ENCODE data around the gene OR2G3.

The OR2G3 gene

GRCh38 chr1:247605286-247605685, at the start of gene OR2G3:
Gene OR2G3, plus strand, starts transcription at chr1:247605586. Its CDS starts 0 bp downstream, at chr1:247605586.
- H3K4me1 Mint-ChIP-seq, result no peaks in the 10 kb centered on the region
- no peak within 1 kb of the TSS for H3K27ac Mint-ChIP-seq
- peaks cover 4% of the 10 kb centered on the region for H3K9me3 Mint-ChIP-seq
- H3K4me3 Mint-ChIP-seq, result no peak within 1 kb of the TSS
- peaks cover 8% of the 10 kb centered on the region for H3K27me3 Mint-ChIP-seq
- H3K36me3 Mint-ChIP-seq, result no peaks in the 10 kb centered on the region

- Mint-ChIP-seq H3K27ac (no peak overlapping the region), H3K4me1 (no peaks in the 10 kb centered on the region), H3K4me3 (no peak overlapping the region), H3K27me3 (peaks cover 2% of the 10 kb centered on the region), H3K36me3 (no peaks in the 10 kb centered on the region), H3K9me3 (no peaks in the 10 kb centered on the region)
Observed at GRCh38 chr1:247557926-247558674, 47.3 kb upstream of the OR2G3 start.

GRCh38 chr1:247561711-247562110, 43.7 kb upstream of the OR2G3 start:
- H3K4me3 Mint-ChIP-seq, result no peak overlapping the region
- H3K27me3 Mint-ChIP-seq, result peaks cover 2% of the 10 kb centered on the region
- H3K27ac Mint-ChIP-seq, result no peak overlapping the region
- H3K4me1 Mint-ChIP-seq, result no peaks in the 10 kb centered on the region
- no peaks in the 10 kb centered on the region for H3K9me3 Mint-ChIP-seq
- no peaks in the 10 kb centered on the region for H3K36me3 Mint-ChIP-seq

DNA sequence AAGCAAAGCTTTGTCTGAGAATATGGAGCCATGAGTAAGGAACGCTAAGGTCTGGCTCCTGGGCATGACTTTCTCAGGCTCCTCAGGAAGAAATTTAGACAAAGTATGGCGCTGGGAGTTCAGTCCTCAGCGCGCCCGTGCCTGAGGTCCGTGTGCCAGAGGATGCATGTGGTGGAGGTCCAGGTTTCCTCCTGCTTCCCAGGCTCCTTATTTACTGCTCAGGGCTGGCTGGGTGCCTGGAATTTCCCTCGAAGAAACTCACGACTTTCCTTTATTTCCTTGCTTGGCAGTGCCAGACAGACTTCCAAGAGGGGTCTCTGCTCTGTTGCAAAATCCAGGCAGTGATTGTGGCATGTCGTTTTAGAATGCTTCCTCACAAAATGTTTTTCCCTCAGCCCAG, 43.2 kb upstream of the OR2G3 start:
- Mint-ChIP-seq H3K9me3 (no peaks in the 10 kb centered on the region), H3K27me3 (peaks cover 2% of the 10 kb centered on the region), H3K36me3 (no peaks in the 10 kb centered on the region), H3K4me3 (no peak overlapping the region), H3K4me1 (no peaks in the 10 kb centered on the region), H3K27ac (no peak overlapping the region)

- H3K4me1 Mint-ChIP-seq, result no peaks in the 10 kb centered on the region
- H3K27ac Mint-ChIP-seq, result no peak overlapping the region
- peaks cover 8% of the 10 kb centered on the region for H3K27me3 Mint-ChIP-seq
- no peaks in the 10 kb centered on the region for H3K36me3 Mint-ChIP-seq
- peaks cover 22% of the 10 kb centered on the region for H3K9me3 Mint-ChIP-seq
- no peak overlapping the region for H3K4me3 Mint-ChIP-seq
Observed at GRCh38 chr1:247574236-247574635, 31.1 kb upstream of the OR2G3 start.

DNA sequence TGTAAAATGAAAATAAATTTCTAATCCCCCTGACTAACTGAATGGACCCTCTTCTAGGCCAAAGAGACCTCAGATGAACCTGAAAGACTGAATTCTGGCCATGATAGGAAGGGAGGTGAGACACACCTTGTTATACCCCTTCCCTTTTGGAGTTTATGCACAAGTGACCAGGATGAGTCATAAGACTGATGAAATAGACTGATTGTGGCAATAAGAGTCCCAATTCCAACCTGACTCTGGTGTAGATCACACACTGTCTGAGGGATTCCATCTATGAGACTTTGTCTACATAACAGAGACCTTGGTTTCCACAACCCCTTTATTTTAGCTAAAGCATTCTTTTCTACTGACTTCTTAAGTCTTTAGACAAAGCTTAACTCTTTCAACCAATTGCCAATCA, 30.7 kb upstream of the OR2G3 start:
- no peak overlapping the region for H3K4me3 Mint-ChIP-seq

GRCh38 chr1:247576514-247576913, 28.9 kb upstream of the OR2G3 start:
- Mint-ChIP-seq H3K36me3 (no peaks in the 10 kb centered on the region), H3K4me3 (no peak overlapping the region), H3K4me1 (no peaks in the 10 kb centered on the region), H3K27me3 (peaks cover 8% of the 10 kb centered on the region), H3K9me3 (peaks cover 5% of the 10 kb centered on the region), H3K27ac (no peak overlapping the region)

More for the DNA sequence above, 30.7 kb upstream of the OR2G3 start:
- Mint-ChIP-seq H3K27me3 (peaks cover 8% of the 10 kb centered on the region), H3K4me1 (no peaks in the 10 kb centered on the region), H3K36me3 (no peaks in the 10 kb centered on the region), H3K27ac (no peak overlapping the region), H3K9me3 (peaks cover 20% of the 10 kb centered on the region)

- Mint-ChIP-seq H3K9me3 (no peaks in the 10 kb centered on the region), H3K36me3 (no peaks in the 10 kb centered on the region), H3K27ac (no peak overlapping the region), H3K4me3 (no peak overlapping the region), H3K27me3 (peaks cover 4% of the 10 kb centered on the region), H3K4me1 (no peaks in the 10 kb centered on the region)
Observed at GRCh38 chr1:247578946-247579460, 26.4 kb upstream of the OR2G3 start.

- Mint-ChIP-seq H3K4me3 (no peak within 1 kb of the TSS), H3K9me3 (no peaks in the 10 kb centered on the region), H3K27me3 (peaks cover 4% of the 10 kb centered on the region), H3K36me3 (no peaks in the 10 kb centered on the region), H3K4me1 (no peaks in the 10 kb centered on the region), H3K27ac (no peak within 1 kb of the TSS)
Observed at GRCh38 chr1:247588060-247588459, 17.3 kb upstream of the OR2G3 start, which contains the start of gene OR2G2. Gene OR2G2, plus strand, starts transcription at chr1:247588360. Its CDS starts 0 bp downstream, at chr1:247588360.

GRCh38 chr1:247613405-247613804, 8.0 kb downstream of the OR2G3 start:
- Mint-ChIP-seq H3K4me3 (no peak overlapping the region), H3K27me3 (peaks cover 5% of the 10 kb centered on the region), H3K4me1 (no peaks in the 10 kb centered on the region), H3K27ac (no peak overlapping the region), H3K36me3 (no peaks in the 10 kb centered on the region), H3K9me3 (peaks cover 8% of the 10 kb centered on the region)

DNA sequence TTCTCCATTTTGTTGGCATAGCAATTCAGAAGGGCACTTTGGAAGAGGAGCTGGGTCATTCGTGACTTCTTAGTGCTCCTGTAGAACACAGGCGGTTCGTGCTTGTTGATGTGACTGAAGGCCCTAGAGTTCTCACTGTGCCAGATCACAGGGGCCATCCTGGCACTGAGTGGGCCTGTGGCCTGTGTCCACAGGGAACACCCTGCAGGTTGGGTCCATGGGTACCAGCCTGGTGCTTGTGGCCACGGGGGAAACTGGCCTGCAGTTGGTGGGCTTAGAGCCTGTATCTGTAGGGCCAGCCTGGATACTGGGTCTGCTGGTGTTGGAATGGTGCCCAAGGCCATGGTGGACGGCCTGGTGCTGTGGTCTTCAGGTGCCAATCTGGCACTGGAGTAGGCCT, 9.2 kb downstream of the OR2G3 start:
- Mint-ChIP-seq H3K4me1 (no peaks in the 10 kb centered on the region), H3K4me3 (no peak overlapping the region), H3K27me3 (peaks cover under 1% of the 10 kb centered on the region), H3K9me3 (peaks cover 4% of the 10 kb centered on the region), H3K27ac (no peak overlapping the region), H3K36me3 (no peaks in the 10 kb centered on the region)

DNA sequence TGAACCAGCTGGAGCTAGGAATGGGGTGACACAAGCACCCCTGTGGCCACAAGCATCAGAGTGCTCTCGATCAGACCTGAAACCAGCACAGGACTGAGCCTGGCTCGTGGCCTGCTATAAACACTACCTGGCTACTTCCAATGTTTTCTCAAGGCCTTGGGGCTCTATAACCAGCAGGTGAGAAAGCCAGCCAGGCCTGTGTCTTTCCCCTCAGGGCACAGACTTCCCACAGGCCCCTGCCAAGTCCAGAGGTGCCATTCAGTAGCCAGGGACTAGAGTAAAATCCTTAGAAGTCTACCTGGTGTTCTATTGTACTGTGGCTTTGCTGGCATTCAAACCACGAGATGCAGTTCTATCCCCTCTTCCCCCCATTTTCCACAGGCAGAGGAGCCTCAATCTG, 22.6 kb downstream of the OR2G3 start:
- Mint-ChIP-seq H3K36me3 (no peaks in the 10 kb centered on the region), H3K27me3 (peaks cover 2% of the 10 kb centered on the region), H3K27ac (no peak overlapping the region), H3K9me3 (no peaks in the 10 kb centered on the region), H3K4me3 (no peak overlapping the region), H3K4me1 (no peaks in the 10 kb centered on the region)

GRCh38 chr1:247638011-247638410, 32.6 kb downstream of the OR2G3 start:
- H3K27me3 Mint-ChIP-seq, result peaks cover 28% of the 10 kb centered on the region
- H3K27ac Mint-ChIP-seq, result no peak overlapping the region
- no peak overlapping the region for H3K4me3 Mint-ChIP-seq
- no peaks in the 10 kb centered on the region for H3K4me1 Mint-ChIP-seq
- peaks cover 8% of the 10 kb centered on the region for H3K9me3 Mint-ChIP-seq
- no peaks in the 10 kb centered on the region for H3K36me3 Mint-ChIP-seq

DNA sequence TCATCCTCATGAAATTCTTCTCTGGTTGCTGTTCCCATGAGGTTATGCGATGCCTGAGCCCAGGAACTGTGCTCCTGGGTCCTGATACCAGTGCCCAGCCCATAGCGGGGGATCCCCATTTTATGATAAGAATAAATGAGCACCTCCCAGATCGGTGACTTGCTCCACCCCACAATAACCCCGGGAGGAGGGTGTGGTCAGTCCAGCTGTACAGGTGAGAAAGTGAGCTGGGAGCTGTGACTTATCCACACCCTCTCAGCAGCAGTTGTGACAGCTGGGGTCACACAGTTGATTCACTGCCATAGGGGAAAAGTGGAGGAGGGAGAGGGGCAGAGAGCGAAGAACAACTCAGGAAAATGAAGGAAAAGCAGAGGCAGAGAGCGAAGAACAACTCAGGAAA, 33.4 kb downstream of the OR2G3 start:
- Mint-ChIP-seq H3K27me3 (peaks cover 28% of the 10 kb centered on the region), H3K4me1 (no peaks in the 10 kb centered on the region), H3K27ac (no peak overlapping the region), H3K4me3 (no peak overlapping the region), H3K9me3 (peaks cover 8% of the 10 kb centered on the region), H3K36me3 (no peaks in the 10 kb centered on the region)

GRCh38 chr1:247639381-247639981, 34.1 kb downstream of the OR2G3 start:
- Mint-ChIP-seq H3K36me3 (no peaks in the 10 kb centered on the region), H3K9me3 (peaks cover 8% of the 10 kb centered on the region), H3K27me3 (peaks cover 31% of the 10 kb centered on the region), H3K4me3 (no peak overlapping the region), H3K27ac (no peak overlapping the region), H3K4me1 (no peaks in the 10 kb centered on the region)

GRCh38 chr1:247642742-247643141, 37.4 kb downstream of the OR2G3 start:
- H3K4me1 Mint-ChIP-seq, result no peaks in the 10 kb centered on the region
- H3K27ac Mint-ChIP-seq, result no peak overlapping the region
- H3K4me3 Mint-ChIP-seq, result no peak overlapping the region
- no peaks in the 10 kb centered on the region for H3K36me3 Mint-ChIP-seq
- peaks cover 24% of the 10 kb centered on the region for H3K27me3 Mint-ChIP-seq
- H3K9me3 Mint-ChIP-seq, result peaks cover 8% of the 10 kb centered on the region

Data from activated naive CD4-positive, alpha-beta T cell treated with anti-CD3 and anti-CD28 coated beads, Interleukin-2, amount 50 U/mL, for 24 hours (primary cell).